Right atrium auricular region (tissue), 2 donors: ENCODE results near the gene RACK1. TPM values are rescaled to one million over a fixed set of nuclear protein-coding genes. Genes with fewer than 3 reads are reported as not detected.

Source experiments
- DNase-seq: peaks from one replicate; pipeline ENCODE4 v3.0.0-alpha.2; 2019; ENCODE audit warnings: low spot score
- H3K27ac ChIP-seq, 2 donors: fragments of 200-600 bp; sonication (generic); 1 replicate in 1 of 2; 2 replicates in 1 of 2; pipeline ENCODE4 v1.5.1; 2016 to 2019
- H3K27me3 ChIP-seq, 2 donors: fragments of 200-600 bp; sonication (generic); one replicate each; pipeline versions ENCODE4 v1.5.1 to v1.6.0; 2017 to 2019
- H3K36me3 ChIP-seq: fragments of 200-600 bp; sonication (generic); one replicate; pipeline ENCODE4 v1.5.1; 2016
- H3K4me1 ChIP-seq, 2 donors: fragments of 200-600 bp; sonication (generic); one replicate each; pipeline versions ENCODE4 v1.5.1 to v1.6.0; 2017 to 2019
- H3K4me3 ChIP-seq, 2 donors: fragments of 200-600 bp; sonication (generic); 1 replicate in 1 of 2; 2 replicates in 1 of 2; pipeline ENCODE4 v1.5.1; 2017 to 2019; ENCODE audit warnings: mild to moderate bottlenecking in 1 of 2, moderate library complexity in 1 of 2
- H3K9me3 ChIP-seq, 2 donors: fragments of 200-600 bp; sonication (generic); one replicate each; pipeline ENCODE4 v1.5.1; 2019
- CTCF ChIP-seq, 2 donors: fragments of 200-600 bp; sonication (generic); IDR thresholded peaks; one replicate each; pipeline ENCODE4 v1.5.1; 2019; ENCODE audit warnings: antibody characterized with exemption in 2 of 2
- total RNA-seq, 2 donors: library from RNA; depleted of rRNA; stranded (reverse); fragments of >200 nt; gene quantifications; one replicate each; pipeline ENCODE4 v1.1.0, GENCODE V29; 2016

Gene RACK1
- total RNA-seq, 2 donors from 2014 or later, result 1,155 to 1,413 TPM

GRCh38 chr5:181207960-181208253 lies 35.8 kb downstream of the RACK1 start:
- H3K27ac ChIP-seq, result peak overlapping the region; percentile 87 to 88
- no peaks in the 10 kb centered on the region for H3K9me3 ChIP-seq
- H3K4me1 ChIP-seq, result peaks cover 0 to 41% of the 10 kb centered on the region in 2 donors
- H3K36me3 ChIP-seq, result no peaks in the 10 kb centered on the region
- H3K4me3 ChIP-seq, result peak overlapping the region in 1 of 2 donors; percentile 76
- TF ChIP-seq CTCF (IDR thresholded peaks at IDR 0.05), result no peak
- DNase-seq, result no peak
- H3K27me3 ChIP-seq, result no peaks in the 10 kb centered on the region

DNA sequence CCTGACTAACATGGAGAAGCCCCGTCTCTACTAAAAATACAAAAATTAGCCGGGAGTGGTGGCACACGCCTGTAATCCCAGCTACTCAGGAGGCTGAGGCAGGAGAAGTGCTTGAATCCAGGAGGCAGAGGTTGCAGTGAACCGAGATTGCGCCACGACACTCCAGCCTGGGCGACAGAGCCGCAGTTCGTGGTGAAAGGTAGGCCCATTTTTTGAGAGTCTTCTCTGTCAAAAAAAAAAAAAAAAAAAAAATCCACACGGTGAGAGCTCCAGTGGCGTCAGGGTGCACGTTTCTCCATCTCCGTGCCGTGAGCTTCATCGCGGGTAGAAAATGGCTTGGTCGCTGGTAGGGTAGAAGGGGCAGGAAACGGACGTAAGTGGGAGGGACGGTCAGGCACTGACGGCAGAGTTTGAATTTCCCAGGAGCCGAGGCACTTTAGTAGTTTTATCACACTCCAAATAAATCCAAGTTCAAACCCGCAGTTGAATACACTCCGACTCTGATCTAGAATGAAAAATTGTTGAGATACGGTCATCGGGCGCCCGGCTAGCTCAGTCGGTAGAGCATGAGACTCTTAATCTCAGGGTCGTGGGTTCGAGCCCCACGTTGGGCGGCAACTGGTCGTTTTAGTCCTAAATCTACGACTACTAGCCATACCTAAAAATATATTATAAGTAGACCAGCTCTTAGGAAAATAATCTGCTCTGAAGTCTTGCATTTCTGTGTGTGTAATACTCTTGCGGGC lies 36.3 kb downstream of the RACK1 start:
- Histone ChIP-seq H3K27ac (peak overlapping the region; percentile 87 to 88), H3K27me3 (no peaks in the 10 kb centered on the region), H3K4me3 (peak overlapping the region; percentile 73 to 76), H3K4me1 (peaks cover 0 to 41% of the 10 kb centered on the region in 2 donors), H3K36me3 (no peaks in the 10 kb centered on the region), H3K9me3 (no peaks in the 10 kb centered on the region)
- DNase-seq, result peak; percentile 89
- TF ChIP-seq CTCF (IDR thresholded peaks at IDR 0.05), result no peak

- Histone ChIP-seq H3K27me3 (no peaks in the 10 kb centered on the region), H3K4me1 (peaks cover 0 to 31% of the 10 kb centered on the region in 2 donors), H3K4me3 (peak overlapping the region; percentile 73 to 76), H3K27ac (peak overlapping the region; percentile 87 to 88), H3K9me3 (no peaks in the 10 kb centered on the region), H3K36me3 (no peaks in the 10 kb centered on the region)
- no peak for DNase-seq
- no peak for TF ChIP-seq CTCF (IDR thresholded peaks at IDR 0.05)
These were observed 37.7 kb downstream of the RACK1 start for GRCh38 chr5:181205761-181206649.

DNA sequence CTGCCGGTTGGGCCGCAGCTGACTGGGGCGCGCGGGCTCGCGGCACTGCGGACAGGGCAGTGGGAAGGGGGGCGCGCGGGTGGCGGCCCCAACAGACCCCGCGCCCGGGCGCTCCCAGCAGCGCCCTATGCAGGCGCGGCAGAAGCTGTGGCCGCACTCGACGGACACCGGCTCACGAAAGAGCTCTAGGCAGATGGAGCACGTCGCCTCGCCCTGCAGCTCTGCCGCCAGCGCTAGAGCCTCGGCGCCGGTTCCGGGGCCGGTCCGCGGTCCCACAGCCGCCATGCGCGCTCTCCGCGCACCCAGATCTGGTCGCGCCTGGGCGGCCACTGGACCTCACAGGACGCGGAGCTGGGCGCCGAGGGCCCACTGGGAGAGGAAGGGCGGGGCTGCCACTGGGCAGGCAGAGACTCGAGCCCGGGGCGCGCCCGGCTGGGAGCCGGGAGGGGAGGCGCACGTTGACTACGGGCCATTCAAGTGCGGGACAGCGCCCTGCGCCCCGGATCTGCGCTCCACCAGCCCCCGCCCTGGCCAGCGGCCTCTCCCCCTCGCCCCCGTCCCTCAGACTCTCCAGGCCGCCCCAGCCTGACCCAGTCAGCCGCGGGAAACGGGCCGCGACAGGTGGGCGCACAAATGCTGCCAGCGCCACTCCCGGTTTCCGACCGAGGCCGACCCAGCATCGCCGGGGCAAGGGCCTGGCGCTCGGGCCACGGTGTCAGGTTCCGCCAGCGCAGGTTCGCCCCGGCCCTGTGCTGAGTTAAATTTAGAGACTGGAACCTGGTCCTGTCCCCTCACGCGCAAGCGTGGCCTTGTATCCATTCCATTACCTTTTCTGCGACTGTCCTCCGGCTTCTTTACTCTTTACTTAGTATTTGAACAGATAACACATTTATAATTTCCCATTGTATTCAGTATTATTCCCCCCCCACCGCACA lies 38.6 kb downstream of the RACK1 start, which contains the start of gene TRIM7:
TRIM7 (minus strand) TSS at position 371 of the 935 bp plus-strand sequence; CDS start at position 285, 86 bp downstream.
- TF ChIP-seq CTCF (IDR thresholded peaks at IDR 0.05), result no peak
- Histone ChIP-seq H3K27me3 (no peaks in the 10 kb centered on the region), H3K27ac (peak within 1 kb of the TSS; percentile 87 to 88), H3K4me1 (peaks cover 0 to 28% of the 10 kb centered on the region in 2 donors), H3K9me3 (no peaks in the 10 kb centered on the region), H3K36me3 (no peaks in the 10 kb centered on the region), H3K4me3 (peak within 1 kb of the TSS; percentile 73 to 76)
- DNase-seq, result no peak

GRCh38 chr5:181204113-181204825 lies 39.4 kb downstream of the RACK1 start:
- no peak for DNase-seq
- H3K36me3 ChIP-seq, result no peaks in the 10 kb centered on the region
- TF ChIP-seq CTCF (IDR thresholded peaks at IDR 0.05), result no peak
- peaks cover 0 to 28% of the 10 kb centered on the region in 2 donors for H3K4me1 ChIP-seq
- no peaks in the 10 kb centered on the region for H3K27me3 ChIP-seq
- H3K27ac ChIP-seq, result peak overlapping the region; percentile 87 to 88
- H3K9me3 ChIP-seq, result no peaks in the 10 kb centered on the region
- H3K4me3 ChIP-seq, result peak overlapping the region; percentile 73 to 76
